CD4-positive, alpha-beta T cell (primary cell): ENCODE data around the gene DOLPP1. TPM values are rescaled to one million over a fixed set of nuclear protein-coding genes. Genes with fewer than 3 reads are reported as not detected.

ENCODE experiments used
- ATAC-seq: fragments of 200-7000 bp; cut with Tn5 transposase; one replicate; pipeline ENCODE4 v1.10.0; 2022; ENCODE audit warnings: mild to moderate bottlenecking; ENCODE audit not compliant: poor library complexity
- CTCF ChIA-PET: fragments of 350-600 bp; sonication (Branson Sonifier 250); formaldehyde crosslinking; loops from one replicate; lab custom pipeline; 2021; ENCODE audit warnings: antibody characterized with exemption, inconsistent platforms; lab: Charles Lee
- POLR2A ChIA-PET: fragments of 350-600 bp; sonication (Branson Sonifier 250); formaldehyde crosslinking; loops from one replicate; lab custom pipeline; 2021; ENCODE audit warnings: antibody characterized with exemption, inconsistent platforms; lab: Charles Lee
- DNase-seq, 14 experiments: peaks; one replicate each; pipeline ENCODE4 v3.0.0-alpha.2; 2013 to 2020; ENCODE audit warnings: mixed read lengths in 2 of 14
- H3K27ac ChIP-seq, 2 donors: one replicate each; pipeline versions ENCODE4 v1.5.1 to v1.7.0; 2013; ENCODE audit warnings: low read length in 2 of 2, low read depth in 1 of 2, mild to moderate bottlenecking in 1 of 2
- H3K27me3 ChIP-seq, 2 experiments: 1 replicate in 1 of 2; 2 replicates in 1 of 2; pipeline versions ENCODE4 v1.6.1 to v1.7.0; 2013; ENCODE audit warnings: low read length in 2 of 2, control low read depth in 1 of 2, mild to moderate bottlenecking in 1 of 2, moderate library complexity in 1 of 2; ENCODE audit not compliant: insufficient read depth in 2 of 2, control insufficient read depth in 1 of 2
- H3K36me3 ChIP-seq: one replicate; pipeline ENCODE4 v1.6.1; 2013; ENCODE audit warnings: low read length, control low read depth; ENCODE audit not compliant: insufficient read depth
- H3K4me1 ChIP-seq: one replicate; pipeline ENCODE4 v1.6.1; 2013; ENCODE audit warnings: low read length, control low read depth; ENCODE audit not compliant: insufficient read depth
- H3K4me3 ChIP-seq: one replicate; pipeline ENCODE4 v1.5.1; 2013; ENCODE audit warnings: mild to moderate bottlenecking, low read length, moderate library complexity
- H3K9me3 ChIP-seq, 2 experiments: 1 replicate in 1 of 2; 2 replicates in 1 of 2; pipeline versions ENCODE4 v1.6.1 to v1.7.0; 2013; ENCODE audit warnings: low read length in 2 of 2, mild to moderate bottlenecking in 2 of 2, control low read depth in 1 of 2, moderate library complexity in 1 of 2; ENCODE audit not compliant: control insufficient read depth in 1 of 2, insufficient read depth in 1 of 2
- H3K27ac Mint-ChIP-seq: one replicate; pipeline ENCODE4 v1.8.0; 2020; ENCODE audit warnings: mixed read lengths
- H3K27me3 Mint-ChIP-seq: one replicate; pipeline ENCODE4 v1.8.0; 2021; ENCODE audit warnings: mixed read lengths
- H3K36me3 Mint-ChIP-seq: one replicate; pipeline ENCODE4 v1.8.0; 2021; ENCODE audit warnings: low read depth, mixed read lengths
- H3K4me1 Mint-ChIP-seq: one replicate; pipeline ENCODE4 v1.8.0; 2021; ENCODE audit warnings: low read depth, mixed read lengths
- H3K4me3 Mint-ChIP-seq: one replicate; pipeline ENCODE4 v1.8.0; 2020; ENCODE audit warnings: mild to moderate bottlenecking, mixed read lengths
- H3K9me3 Mint-ChIP-seq: one replicate; pipeline ENCODE4 v1.8.0; 2020; ENCODE audit warnings: mixed read lengths
- intact Hi-C, 2 experiments: fragments of 100-400 bp; cut with DNase I in 1 of 2; cut with micrococcal nuclease in 1 of 2; formaldehyde crosslinking; loops; one replicate each; pipeline versions ENCODE4 v1.15.1 to v1.9.0; 2023 to 2025; cut with DNase I, micrococcal nuclease
- total RNA-seq, 174 experiments: library from RNA in 2 of 174; stranded (reverse) in 2 of 174; gene quantifications; one replicate each; pipeline ENCODE4 v1.2.3 and lab custom pipeline; 2021 to 2026
- TF ChIP-seq, protein P1 (sequence below): fragments of 200-600 bp; IDR thresholded peaks from one replicate; pipeline ENCODE4 v1.8.0; 2022; ENCODE audit warnings: antibody characterized with exemption, mild to moderate bottlenecking

DOLPP1 gene
- total RNA-seq, 2 experiments from 2014 or later = 2.7 to 3.6 TPM

DNA sequence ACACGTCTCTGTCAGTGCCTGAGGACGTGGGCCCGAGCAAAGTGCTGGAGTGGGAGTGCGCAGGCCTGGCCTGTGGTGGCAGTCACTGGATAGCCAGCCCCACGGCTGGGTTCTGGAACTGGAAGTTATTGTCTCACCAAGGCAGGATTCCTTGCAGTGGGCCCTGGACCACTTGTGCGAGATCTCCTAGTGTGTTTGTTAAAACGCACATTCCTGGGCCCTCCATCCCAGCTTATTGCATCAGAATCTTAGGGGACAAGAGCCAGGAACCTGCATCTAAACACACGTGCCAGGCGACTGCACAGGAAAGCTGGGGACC is 57.2 kb downstream of the DOLPP1 start:
- POLR2A ChIA-PET = interaction anchor here (3.2 to 3.3 kb wide), 2 partner anchors 471 to 488 kb away, joined by 17 to 53 read pairs; partner anchors contain the start of gene NTMT1
- Histone ChIP-seq H3K4me1 (peaks cover 39% of the 10 kb centered on the region), H3K27ac (no peak overlapping the region), H3K4me3 (no peak overlapping the region), H3K36me3 (peaks cover 54% of the 10 kb centered on the region), H3K9me3 (no peaks in the 10 kb centered on the region), H3K27me3 (no peaks in the 10 kb centered on the region)
- H3K27me3 Mint-ChIP-seq = no peaks in the 10 kb centered on the region
- intact Hi-C loops = loop anchor here (2.0 to 10.0 kb wide), 4 partner anchors 35 to 1097 kb away; no protein-coding TSS in a partner anchor
- H3K27ac Mint-ChIP-seq = no peak overlapping the region
- DNase-seq (peak in 1 of 14 experiments; percentile 25), ATAC-seq (no peak)
- H3K4me1 Mint-ChIP-seq = peaks cover 31% of the 10 kb centered on the region
- TF ChIP-seq, protein P1, sequence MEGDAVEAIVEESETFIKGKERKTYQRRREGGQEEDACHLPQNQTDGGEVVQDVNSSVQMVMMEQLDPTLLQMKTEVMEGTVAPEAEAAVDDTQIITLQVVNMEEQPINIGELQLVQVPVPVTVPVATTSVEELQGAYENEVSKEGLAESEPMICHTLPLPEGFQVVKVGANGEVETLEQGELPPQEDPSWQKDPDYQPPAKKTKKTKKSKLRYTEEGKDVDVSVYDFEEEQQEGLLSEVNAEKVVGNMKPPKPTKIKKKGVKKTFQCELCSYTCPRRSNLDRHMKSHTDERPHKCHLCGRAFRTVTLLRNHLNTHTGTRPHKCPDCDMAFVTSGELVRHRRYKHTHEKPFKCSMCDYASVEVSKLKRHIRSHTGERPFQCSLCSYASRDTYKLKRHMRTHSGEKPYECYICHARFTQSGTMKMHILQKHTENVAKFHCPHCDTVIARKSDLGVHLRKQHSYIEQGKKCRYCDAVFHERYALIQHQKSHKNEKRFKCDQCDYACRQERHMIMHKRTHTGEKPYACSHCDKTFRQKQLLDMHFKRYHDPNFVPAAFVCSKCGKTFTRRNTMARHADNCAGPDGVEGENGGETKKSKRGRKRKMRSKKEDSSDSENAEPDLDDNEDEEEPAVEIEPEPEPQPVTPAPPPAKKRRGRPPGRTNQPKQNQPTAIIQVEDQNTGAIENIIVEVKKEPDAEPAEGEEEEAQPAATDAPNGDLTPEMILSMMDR = no peak
- no peak overlapping the region for H3K4me3 Mint-ChIP-seq
- peaks cover 60% of the 10 kb centered on the region for H3K36me3 Mint-ChIP-seq
- CTCF ChIA-PET = interaction anchor here (1.2 to 1.4 kb wide), 4 partner anchors 40 to 652 kb away, joined by 5 to 7 read pairs (median 5); partner anchors contain the start of gene IER5L
- H3K9me3 Mint-ChIP-seq = no peaks in the 10 kb centered on the region

DNA sequence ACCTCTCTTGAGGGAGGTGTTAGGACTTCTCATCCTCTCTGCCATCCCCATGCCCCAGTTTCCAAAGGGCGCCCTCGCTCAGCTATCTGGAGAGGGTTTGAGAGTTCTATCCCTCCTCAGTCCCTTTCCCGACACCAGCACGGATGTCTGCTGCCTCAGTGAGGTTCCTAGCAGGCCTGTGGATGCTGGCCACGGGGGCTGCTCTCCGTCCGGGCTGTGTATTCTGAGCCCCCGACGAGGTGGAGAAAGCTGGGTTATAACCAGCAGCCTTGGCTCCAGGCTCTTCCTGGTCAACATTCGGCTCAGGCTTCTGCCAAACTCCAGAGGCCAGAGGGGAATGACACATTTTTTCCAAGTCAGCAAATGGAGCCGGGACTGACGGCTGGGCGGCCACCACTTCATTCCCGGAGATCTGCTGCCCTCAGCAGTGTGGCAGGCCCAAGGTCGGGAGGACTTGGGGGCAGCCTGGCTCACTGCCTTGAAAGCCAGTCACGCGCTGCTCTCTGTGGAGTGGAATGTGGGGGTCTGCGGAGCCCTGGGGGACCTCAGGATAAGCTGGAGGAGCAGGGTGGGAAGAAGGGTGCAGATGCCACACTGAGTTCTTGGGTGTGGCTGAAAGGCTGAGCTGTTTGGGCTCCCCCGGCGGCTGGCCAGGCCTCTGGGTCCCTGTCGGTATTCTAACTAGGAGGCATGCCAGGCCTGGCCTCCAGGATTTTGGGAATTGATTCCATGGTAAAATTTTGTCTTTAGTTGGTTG is 57.7 kb downstream of the DOLPP1 start:
- Mint-ChIP-seq H3K4me1 (peaks cover 34% of the 10 kb centered on the region), H3K27me3 (no peaks in the 10 kb centered on the region), H3K36me3 (peaks cover 57% of the 10 kb centered on the region), H3K4me3 (no peak overlapping the region), H3K9me3 (no peaks in the 10 kb centered on the region), H3K27ac (peak overlapping the region; percentile 89)
- intact Hi-C loops = loop anchor here (1.0 to 10.0 kb wide), 6 partner anchors 34 to 1096 kb away; no protein-coding TSS in a partner anchor
- H3K27me3 ChIP-seq = no peaks in the 10 kb centered on the region
- H3K9me3 ChIP-seq = no peaks in the 10 kb centered on the region
- H3K27ac ChIP-seq = no peak overlapping the region
- no peak overlapping the region for H3K4me3 ChIP-seq
- POLR2A ChIA-PET = interaction anchor here (0.6 to 3.3 kb wide), 9 partner anchors 16 to 487 kb away, joined by 3 to 53 read pairs (median 3); partner anchors contain the start of genes IER5L and NTMT1
- H3K4me1 ChIP-seq = peaks cover 44% of the 10 kb centered on the region
- CTCF ChIA-PET = interaction anchor here (0.7 to 2.0 kb wide), 20 partner anchors 8 to 652 kb away, joined by 3 to 9 read pairs (median 4); partner anchors contain the start of genes IER5L, NTMT1 and PTPA
- peaks cover 55% of the 10 kb centered on the region for H3K36me3 ChIP-seq
- DNase-seq (peak in 2 of 14 experiments; percentile 20 to 35), ATAC-seq (no peak)
- TF ChIP-seq, protein P1 = no peak

DNA sequence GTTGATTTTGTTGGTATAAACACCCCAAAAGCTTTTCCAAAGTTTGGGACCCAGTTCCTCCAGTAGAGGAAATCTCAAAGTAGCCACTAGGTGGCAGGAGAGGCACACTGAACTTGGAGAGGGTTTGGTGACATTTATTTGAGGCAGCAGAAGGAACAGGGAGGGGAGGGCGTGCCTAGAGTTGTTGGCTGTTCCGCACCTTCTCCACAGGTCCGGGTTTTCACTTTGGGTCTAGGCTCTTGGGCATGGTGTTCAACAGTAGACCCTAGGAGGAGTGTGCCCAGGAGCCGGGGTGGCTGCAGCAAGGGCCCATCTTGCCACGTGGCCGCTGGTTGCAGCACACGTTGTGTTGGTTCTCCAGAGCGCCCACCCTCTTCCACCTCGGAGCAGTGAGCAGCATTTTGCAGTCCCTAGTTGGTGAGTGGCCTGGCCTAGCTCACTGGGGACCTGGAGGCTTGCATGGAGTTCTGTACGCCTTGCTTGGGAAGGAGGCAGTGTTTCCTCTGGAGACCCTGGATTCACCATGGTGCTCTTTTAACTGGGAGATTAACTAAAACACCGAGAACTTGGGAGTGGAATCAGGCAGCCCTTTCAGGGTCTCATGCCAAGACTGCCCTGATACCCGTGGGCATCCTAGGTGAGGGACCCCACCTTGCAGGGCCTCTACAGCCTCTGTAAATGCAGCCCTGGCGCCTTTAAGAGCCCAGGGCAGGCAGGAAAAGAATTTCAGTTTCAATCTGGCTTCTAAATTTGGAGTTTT is 58.5 kb downstream of the DOLPP1 start:
- Histone ChIP-seq H3K4me1 (peaks cover 44% of the 10 kb centered on the region), H3K36me3 (peaks cover 57% of the 10 kb centered on the region), H3K27me3 (no peaks in the 10 kb centered on the region), H3K27ac (peak overlapping the region; percentile 95 to 96), H3K4me3 (peak overlapping the region; percentile 65), H3K9me3 (no peaks in the 10 kb centered on the region)
- no peaks in the 10 kb centered on the region for H3K27me3 Mint-ChIP-seq
- TF ChIP-seq, protein P1 = peak; percentile 91
- ChIA-PET CTCF (interaction anchor here (0.5 to 2.0 kb wide), 26 partner anchors 8 to 651 kb away, joined by 3 to 13 read pairs (median 4); partner anchors contain the start of genes IER5L, NTMT1 and PTPA), POLR2A (interaction anchor here (0.6 to 3.3 kb wide), 18 partner anchors 8 to 664 kb away, joined by 3 to 53 read pairs (median 4); partner anchors contain the start of genes IER5L and NTMT1)
- H3K27ac Mint-ChIP-seq = peak overlapping the region; percentile 89
- peaks cover 57% of the 10 kb centered on the region for H3K36me3 Mint-ChIP-seq
- DNase-seq = peak; percentile 56 to 90 (median 68)
- peak overlapping the region; percentile 88 for H3K4me3 Mint-ChIP-seq
- peak; percentile 65 for ATAC-seq
- H3K4me1 Mint-ChIP-seq = peaks cover 34% of the 10 kb centered on the region
- H3K9me3 Mint-ChIP-seq = no peaks in the 10 kb centered on the region
- intact Hi-C loops = loop anchor here (1.0 to 10.0 kb wide), 6 partner anchors 33 to 1095 kb away; no protein-coding TSS in a partner anchor
